Activated CD4-positive, alpha-beta T cell treated with anti-CD3 and anti-CD28 coated beads, Interleukin-10, Interleukin-2, amounts not matched to agents 100 ng/mL and 50 ng/mL, durations not matched to agents 16 hours and 8 hours (primary cell): ENCODE results near the gene RAD51B.

ENCODE experiments used
- DNase-seq: peaks from one replicate; pipeline ENCODE4 v3.0.0-alpha.2; 2020

RAD51B gene

DNA sequence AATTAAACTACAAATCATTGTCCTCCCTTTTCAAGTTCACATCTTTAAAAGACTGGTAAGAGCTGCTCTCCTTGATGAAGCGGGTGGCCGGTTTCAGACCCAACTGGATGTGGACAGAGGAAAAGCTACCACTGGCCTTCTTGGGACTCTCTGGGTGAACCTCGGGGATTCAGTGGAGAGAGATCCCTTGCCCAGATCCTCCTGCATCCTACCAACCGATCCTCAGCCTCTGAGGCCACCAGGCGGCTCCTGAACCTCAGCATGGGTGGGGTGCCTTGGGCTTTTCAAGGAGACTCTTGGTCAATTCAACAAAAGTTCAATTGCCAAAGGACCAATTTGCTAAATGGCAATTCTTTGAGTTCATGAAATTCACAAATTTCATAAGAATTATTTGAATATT lies 888.8 kb downstream of the RAD51B start:
- DNase-seq, result no peak

DNA sequence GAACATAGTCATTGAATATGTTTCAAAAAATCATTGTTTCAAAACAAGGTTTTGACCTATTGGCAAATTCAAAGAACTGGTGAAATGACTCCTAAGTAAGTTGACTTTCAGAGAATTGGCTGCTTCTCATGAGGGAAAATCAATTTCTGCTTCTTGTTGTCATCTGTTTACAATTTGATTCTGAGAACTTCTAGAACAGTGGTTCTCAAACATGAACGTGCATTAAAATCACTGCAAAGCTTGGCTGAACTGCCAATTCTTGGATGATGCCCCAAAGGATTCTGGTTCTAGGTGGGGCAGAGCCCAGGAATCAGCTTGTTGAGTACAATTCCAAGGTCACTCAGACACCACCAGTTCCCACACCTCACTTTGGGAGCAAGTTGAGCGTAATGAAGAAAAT lies 889.4 kb downstream of the RAD51B start:
- no peak for DNase-seq

DNA sequence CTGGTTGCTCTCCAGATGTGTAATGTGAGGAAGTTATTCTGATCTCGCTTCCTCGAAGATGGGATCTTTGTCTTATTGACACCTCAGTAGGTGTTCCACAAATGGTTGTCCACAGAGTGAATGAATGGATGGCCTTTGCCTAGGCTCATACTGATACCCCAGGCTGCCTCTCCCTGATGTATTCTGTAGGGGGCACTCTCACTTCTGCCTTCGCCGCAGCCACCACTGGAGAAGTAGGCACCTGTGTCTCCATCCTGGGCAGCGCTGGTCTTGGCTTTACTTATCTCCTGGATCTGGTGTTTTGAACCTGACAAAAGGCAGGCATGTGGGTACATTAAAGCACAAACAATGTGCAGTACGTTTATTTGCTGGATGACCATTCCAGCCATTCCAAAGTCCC lies 891.2 kb downstream of the RAD51B start:
- no peak for DNase-seq

DNA sequence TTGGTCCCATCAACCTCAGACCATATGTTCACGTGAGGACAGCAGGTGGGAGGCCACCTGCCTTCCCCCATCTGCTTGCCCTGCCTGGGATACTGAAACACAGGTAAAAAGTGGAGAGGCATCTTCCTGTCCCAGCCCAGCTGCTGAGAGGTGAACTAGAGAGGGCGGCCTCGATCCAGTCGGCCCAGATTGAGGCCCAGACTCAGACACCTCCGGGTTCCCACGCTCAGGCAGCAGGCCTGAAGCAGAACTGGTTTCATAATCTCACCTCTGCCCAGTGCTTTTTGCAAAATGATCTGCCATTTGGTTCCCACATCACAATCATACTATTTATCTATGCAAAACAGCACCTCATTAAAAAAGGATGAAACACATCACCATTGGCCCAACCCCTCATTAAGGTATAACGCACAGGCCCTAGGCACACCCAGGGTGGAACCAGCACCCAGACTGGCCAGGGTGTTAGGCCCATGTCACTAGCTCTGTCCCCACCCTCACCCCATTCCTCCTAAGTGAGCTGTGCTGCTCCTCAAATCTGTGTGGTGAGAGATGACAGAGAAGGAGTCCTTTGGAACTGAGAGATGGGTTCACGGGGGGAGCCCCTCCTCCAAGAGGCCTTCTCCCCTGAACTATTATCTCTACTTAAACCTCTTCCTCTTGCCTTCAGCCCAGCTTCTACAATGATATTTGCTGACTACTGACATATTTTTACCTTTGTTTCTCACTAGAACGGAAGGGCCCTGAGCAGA lies 892.2 kb downstream of the RAD51B start:
- DNase-seq, result no peak

DNA sequence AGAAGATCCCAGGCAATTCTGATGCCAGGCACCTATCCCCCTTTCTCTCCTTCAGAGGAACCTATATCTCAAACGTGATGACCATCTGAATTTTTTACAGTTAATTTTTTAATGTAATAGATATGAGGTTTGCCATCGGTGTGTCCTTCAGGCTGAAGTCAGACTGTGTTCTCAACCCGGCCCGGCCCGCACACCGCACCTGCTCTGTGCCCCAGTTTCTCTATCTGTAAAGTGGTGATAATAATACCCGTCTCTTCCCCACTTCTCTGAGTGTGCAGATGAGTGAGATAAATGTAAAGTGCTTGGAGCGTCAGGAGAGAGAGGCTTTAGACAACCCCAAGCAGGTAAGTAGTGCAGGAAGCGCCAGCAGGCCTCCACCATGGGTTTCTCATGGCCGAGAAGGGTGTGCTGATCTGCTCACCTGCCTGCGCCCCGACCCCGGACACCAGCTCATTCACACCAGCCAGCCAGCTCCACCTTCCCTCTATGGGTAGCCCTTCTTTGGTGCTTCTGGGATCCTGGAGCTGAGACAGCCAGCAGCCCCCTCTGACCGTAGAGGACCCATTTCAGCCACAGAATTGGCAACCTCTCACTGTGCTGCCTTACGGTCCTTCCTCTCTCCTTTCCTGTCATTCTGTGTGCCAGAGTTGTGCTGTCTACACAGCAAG lies 893.3 kb downstream of the RAD51B start:
- no peak for DNase-seq

DNA sequence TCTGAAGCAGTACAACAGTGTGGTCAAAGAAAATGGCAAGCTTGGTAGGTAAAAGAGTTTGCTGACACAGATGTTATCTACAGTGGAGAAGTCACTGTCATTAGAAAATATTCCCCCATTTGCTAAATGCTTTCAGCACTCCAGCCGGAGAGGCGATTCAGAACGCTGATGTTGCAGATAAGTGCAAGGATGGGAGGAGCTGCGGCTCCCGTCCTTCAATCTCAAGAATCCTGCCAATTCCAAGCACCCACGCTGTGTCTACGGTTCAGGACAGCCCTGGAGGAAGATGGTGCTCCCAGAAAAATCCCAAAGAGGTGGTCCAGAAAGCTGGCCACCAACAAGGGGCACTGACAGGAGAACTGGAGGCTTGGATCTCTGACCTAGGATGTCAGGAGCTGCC lies 894.2 kb downstream of the RAD51B start:
- DNase-seq, result no peak

DNA sequence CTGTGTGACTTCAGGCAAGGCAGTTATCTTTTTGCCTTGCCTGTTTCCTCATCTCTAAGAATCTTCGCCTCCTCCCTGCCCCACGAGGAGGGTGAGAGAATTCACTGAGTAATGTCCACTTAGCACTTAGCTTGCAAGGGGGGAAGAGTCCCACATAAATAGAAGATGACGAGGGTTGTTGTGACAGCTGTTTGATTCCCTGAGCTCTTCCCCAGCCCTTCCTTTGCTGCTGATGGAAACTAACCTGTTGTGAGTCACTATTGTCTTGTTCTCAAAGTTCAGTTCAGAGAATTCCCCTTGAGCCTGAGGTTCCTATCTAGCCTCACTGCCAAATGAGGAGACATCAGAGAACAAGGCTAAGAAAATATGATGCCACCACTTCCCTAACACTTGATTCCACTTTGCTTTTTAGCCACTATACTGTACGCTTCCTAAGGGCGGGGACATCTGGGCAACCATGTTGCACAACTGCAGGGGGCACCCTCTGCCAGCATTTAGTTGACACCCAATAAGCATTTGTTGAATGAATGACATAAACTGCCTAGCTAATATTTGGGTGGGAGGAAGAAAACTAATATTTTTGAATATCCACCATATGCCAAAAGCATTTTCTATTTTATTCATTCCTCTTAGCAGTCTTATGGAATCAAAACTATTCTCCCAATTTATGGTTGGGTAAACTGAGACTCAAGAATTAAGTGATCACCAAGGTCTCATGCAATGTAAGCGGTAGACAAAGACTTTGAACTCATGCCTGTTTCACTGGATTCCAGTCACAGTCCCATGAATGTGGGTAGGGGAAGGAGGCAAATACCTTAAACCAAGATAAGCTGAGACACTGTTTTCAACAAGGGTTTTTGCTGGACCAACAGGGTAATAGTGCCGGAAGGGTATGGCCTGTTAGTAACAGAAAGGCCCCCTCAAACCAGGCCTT lies 895.7 kb downstream of the RAD51B start:
- no peak for DNase-seq

DNA sequence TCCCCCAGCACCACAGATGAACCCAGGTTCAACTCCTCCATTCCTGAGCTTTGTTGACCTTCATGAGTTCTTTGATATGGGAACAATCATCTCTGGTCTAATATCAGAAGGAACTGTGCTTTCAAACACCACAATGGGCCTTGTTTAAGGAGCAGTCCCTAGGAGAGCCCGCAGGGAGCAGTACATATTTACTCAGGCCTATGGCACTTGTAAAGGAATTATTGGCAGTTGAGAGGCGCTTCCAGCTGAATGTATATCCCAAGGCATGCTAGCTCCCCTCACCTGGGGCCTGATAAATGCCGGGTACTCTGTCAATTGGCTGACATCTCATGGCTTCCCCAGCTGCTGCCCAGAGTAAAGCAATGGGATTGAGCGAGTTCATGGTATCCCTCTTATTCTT lies 897.1 kb downstream of the RAD51B start:
- no peak for DNase-seq

DNA sequence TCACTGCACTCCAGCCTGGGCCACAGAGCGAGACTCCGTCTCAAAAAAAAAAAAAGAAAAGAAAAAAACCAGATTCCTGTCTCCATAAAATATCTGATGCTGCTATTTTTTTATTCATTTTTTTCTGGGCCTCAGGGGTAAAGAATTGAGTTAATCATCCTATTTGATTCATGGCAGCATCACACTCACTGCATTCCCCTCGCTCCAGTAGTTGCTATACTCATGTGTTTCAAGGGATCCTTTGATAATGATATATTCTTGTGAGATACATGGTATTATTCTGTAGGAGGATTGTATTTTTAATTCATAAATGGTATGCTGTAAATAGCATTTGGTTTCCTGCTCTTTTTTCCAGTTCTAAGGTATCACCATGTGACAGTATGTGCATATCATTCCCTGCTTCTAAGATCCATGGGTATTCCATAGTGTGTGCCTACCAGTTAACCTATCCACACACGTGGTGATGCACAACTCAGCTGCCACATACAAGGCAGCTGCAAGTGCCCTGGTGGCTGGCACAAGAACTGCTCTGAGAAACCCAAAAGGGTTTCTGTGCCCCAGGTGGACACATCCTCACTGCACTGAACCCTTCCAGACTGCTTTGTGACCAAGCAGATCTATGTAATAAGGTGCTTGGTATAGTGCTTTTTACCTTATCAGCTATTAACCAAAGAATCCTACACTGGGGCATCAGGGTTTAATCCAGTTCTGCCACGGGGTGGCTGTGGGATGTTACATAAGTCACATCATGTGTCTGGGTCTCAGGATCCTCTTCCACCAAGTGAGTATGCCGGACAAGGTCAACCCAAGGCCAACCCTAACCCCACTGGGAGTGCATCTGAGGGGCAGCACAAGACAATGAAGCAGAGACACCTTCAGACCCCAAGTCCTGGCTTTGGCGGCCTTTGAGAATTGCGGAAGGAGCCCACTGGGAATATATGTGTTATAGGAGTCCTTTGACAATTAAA lies 898.7 kb downstream of the RAD51B start:
- DNase-seq, result peak; percentile 19

DNA sequence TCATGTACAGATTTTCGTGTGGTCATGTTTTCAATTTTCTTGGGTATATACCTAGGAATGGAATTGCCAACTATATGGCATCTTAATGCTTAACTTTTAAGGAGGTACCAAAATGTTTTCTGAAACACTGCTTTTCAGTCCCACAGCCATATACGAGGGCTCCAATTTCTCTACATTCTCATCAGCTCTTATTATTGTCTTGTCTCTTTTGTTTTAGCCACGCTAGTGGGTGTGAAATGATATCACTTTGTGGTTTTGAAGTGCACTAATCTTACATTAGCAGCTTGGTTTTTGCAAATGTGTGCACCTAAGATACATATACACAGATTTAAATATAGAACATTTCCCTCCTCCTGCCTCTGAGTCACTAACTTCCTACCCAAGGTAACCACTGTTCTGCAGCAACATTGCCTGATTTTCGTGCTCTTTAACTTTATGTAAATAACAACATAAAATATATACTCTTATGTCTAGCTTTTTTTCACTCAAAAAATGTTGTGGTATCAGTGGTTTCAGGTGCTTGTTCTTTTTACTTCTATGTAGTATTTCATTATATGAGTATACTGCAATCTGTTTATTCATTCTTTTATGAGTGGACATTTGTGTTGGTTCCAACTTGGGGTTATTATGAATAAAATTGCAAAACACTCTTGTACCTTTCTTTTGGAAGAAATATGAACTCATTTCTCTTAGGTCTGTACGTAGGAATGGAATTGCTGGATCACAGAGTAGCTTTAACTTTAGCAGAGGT lies 900.2 kb downstream of the RAD51B start:
- peak; percentile 69 for DNase-seq

DNA sequence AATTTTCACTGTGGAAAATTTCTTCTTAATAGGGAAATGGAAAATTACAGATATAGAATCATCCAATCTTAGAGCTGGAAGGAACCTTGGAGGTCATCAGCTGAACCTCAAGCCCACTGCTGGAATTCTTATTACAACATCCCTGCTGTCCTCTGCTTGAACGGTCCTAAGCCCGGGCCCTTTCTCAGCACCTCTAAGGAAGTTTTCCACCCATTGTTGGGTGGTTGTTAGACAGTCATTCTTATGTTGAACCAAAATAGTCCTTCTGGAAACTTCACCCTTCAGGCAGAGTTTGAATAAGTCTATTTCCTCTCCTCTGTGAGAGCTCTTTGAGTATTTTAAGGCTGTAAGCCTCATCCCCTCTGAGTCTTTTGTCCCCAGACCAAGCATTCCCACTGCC lies 902.6 kb downstream of the RAD51B start:
- DNase-seq, result no peak

DNA sequence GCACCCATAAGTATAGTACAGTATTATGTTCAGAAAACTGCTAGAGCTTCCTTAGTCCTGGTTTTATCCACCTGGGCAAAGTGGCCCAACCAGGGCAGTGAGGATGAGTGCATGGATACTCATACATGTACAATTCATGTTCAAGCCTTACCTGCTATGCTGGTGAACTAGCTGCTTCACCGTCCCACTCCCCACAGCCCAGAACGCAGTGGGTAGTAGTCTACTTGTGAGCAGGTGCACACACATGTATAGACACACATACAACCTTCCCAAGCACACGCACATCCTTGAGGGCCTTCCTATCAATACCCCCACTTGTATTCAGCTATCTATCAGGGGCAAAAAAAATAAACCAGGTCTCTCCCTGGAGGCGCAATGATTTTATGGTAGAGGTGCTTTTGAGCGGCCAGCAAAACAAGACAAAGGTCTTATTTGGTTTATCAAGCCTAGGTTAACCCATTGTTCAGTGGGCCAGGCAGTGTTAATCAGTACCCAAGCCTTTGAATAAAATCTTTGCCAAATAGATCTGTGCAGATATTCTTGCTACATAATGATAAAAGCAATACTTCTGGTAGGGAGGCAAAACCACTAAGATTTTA lies 903.5 kb downstream of the RAD51B start:
- no peak for DNase-seq

DNA sequence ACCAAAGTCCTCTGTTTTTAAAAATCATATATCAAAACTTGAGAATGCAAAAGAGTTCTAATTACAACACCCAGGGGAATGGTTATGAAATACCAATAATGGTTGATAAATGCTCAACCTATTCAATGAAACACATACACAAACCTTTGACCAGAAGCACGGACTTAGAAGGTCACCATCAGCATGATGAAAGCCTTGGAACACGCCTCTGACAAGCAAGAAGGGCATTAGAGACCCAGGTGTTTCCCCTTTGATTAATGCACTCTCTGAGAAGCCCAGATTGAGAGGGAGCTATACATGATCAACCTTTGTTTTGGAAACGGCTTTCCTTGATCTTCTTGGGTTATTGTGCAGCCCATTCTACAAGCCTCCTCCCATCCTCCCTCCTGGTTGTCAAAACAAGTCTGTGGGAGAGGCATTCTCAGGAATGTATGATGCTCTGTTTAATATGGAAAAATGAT lies 904.3 kb downstream of the RAD51B start:
- no peak for DNase-seq

DNA sequence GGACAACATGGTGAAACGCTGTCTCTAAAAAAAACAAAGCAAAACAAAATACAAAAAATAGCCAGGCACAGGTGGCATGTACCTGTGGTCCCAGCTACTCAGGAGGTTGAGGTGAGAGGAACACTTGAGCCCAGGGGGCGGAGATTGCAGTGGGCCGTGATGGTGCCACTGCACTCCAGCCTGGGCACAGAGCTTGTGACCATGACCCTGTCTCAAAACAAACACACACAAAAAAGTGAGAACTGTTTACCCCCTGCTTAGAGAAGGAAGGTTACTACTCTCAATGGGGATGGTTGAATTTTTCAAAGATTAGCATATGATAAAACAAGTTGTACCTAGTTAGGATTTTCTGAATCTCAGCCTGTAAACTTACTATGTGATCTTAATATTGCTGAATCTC lies 905.3 kb downstream of the RAD51B start:
- no peak for DNase-seq

DNA sequence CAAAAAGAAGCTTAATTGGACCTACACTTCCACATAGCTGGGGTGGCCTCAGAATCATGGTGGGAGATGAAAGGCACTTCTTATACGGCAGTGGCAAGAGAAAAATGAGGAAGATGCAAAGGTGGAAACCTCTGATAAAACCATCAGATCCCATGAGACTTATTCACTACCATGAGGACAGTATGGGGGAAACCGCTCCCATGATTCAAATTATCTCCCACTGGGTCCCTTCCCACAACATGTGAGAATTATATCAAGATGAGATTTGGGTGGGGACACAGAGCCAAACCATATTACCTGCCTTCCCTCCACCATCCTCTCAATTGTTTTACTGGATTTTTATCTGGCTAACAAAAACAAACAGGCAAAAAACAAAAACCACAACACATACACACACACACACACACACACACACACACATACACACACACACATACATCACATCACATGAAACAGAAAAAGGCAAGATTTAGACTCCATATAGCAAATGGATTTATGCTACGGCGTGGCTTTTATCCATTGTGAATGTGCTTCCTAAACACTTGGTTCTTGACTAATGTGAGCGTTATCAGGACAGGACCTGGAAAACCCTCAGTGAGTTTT lies 906.6 kb downstream of the RAD51B start:
- no peak for DNase-seq

DNA sequence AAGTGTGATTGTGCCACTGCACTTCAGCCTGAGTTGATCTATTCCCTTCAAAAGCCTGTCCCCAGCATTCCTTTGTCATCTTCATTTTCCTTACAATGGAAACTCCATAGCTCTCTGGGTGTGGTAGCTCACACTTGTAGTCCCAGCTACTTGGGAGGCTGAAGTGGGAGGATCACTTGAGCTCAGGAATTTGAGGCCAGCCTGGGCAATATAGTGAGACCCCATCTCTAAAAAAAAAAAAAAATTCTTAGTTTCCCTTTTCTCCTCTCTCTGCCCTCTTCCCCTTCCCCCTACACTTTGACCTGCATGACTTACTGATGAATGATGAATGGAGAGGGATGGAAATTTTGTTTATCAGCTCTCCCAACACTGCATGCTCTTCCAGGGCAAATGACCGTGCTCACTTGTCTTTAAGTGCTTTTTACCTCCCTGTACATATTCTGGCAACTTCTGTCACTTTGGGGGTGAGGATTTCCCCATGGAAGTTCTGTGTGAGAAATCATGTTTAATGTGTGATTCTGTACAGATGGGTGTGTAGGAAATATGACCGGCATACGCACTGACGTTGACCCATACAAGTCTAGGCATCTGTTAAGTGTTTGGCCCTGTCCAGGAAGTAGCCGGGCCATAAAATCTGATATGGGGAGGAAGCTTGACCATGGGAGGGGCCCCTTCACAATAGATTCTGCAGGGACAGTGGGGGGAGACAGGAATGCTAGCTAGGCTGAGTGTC lies 907.9 kb downstream of the RAD51B start:
- DNase-seq, result no peak

DNA sequence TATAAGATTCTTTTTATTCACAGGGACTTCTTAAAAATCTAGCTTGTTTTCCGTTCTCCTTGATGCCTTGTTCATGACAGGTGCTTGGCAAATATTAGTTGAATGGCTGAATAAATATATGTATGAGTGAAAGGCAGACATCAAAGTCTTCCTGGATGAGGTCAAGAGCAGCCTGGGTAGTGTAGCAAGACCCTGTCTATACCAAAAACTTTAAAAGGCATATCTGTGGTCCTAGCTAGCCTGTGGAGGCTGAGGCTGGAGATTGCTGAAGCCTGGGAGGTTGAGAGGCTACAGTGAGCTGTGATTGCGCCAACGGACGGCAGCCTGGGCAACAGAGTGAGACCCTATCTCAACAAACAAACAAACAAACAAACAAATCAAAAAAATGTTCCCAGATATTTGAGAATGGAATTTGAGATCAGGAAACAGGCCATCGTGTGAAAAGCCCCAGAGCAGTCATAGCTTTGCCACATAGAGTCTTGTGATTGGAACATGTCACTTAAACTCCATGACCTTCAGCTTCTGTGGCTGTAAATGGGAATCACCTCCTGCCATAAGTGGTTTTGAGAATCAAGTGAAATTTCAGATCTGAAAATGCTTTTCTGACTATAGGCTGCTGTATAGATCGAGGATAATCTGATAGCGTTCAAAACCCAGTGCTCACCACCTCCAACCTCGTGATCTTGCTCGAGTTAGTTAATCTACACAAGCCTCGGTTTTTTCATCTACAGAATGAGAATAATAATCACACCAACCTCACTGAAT lies 908.9 kb downstream of the RAD51B start:
- no peak for DNase-seq

DNA sequence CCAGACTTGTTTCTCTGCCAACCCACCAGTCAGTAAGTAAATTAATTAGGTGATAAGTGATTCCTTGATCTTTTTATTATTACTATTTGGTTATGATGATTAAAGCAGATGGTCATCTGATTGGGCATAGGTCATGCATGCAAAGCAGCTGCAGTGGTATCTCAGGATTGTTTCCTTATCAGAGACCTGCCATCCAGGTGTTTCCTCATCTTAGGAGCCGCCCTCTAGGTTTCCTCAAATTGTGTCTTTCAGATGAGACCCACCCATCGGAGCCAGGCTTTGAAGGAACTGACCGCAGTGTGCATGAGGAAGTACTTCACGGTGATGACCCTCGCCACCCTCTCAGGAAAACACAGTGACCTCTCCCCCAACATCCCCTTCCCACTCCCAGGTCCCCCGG lies 910.0 kb downstream of the RAD51B start:
- no peak for DNase-seq

DNA sequence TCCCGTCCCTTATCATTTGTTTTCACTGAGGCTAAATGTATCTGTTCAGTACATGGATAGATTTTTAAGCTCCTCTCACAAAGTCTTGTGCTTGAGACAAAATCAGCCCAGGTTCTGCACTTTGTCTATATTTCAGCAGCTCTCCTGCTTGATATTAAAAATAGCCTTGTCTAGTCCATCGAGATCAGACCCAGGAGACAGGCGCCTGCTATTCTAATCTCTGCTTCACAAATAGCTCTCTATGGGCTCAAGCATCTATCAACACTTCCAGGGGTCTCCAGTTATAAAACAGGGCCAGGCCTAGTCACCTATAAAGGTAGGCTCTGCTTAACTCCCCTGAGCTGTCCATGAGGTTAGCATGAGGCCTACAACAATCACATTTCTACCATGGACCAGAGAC lies 910.8 kb downstream of the RAD51B start:
- no peak for DNase-seq
